Measurements from ENCODE around the gene WNT7A.

Gene WNT7A

DNA sequence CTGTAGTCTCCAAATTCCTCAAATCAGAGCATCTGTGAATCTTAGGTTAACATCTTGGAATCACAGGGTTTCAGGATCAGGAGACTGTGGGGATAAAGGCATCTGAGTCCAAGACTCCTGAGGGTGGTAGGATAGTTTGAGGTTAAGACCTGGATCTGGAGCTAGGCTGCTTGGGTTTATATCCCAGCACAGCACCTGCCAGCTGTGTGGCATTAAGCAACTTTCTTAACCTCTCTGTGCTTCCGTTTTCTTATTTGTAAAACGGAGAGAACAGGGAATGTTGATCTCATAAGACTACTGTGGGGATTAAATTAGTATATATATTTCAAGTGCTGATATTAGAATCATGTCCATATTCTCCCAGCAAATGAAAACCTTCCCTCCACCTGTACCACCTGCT, 33.6 kb downstream of the WNT7A start:
- DNase-seq (ENCODE audit: low read depth in 2 of 2) = no peak

DNA sequence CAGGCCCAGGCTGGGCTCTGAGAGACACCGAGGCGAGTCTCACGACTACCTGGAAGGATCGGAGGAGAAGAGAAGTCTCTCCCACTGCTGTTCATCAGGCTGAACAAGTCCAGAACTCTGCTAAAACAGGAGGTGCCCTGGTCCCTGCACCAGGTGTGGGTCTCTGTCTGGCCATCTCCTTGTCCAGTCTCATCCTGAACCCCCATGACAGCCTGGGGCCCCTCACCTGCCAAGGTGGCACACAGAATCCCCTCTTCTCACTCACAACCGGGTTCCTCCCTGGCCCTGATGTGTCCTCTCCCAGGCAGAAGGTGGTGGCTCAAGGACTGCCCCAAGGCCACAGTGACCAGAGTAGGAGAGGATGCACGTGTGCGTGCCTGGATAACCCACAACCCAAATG, 34.1 kb downstream of the WNT7A start:
- DNase-seq (ENCODE audit: low read depth in 2 of 2) = no peak

DNA sequence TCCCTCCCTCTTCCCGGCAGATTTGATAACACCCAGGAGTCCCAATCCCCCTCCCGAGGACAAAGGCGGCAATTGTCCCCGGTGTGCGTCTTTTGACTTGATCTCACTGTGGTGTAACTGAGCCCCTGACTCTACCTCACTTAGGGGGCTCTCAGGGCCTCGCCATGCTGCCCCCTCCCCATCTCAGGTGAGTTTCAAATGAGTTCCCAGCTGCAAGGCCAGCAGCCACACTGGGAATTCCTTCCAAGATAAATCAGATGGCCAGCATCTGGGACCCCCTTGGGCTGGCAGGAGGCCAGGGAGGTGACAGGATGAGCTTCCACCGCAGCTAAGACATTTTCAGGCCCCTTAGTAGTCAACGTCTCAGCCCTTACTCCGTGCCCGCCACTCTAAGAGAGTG, 35.0 kb downstream of the WNT7A start:
- no peak for DNase-seq (ENCODE audit: low read depth in 2 of 2)

DNA sequence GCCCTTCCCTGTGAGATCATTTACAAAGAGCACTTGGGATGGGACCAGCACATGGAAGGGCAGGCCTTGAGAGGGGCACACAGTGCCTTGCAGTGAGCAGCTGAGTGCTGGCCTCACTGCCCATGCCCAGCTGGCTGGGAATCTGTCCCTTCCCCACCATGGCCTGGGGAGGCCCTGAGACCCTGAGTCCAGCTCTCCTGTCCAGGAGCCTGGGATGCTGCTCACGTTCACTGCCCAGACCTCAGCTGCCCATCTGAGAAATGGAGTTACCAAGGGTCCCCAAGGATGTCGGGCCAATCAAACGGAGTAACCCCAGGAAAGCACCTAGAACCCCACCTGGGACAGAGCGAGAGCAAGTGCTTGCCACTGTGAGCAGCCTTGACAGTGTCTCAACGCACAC, 35.6 kb downstream of the WNT7A start:
- no peak for DNase-seq (ENCODE audit: low read depth in 2 of 2)

- DNase-seq (ENCODE audit: low read depth in 2 of 2) = no peak
Observed at GRCh38 chr3:13843351-13843750, 36.5 kb downstream of the WNT7A start.

GRCh38 chr3:13842226-13842625, 37.6 kb downstream of the WNT7A start:
- DNase-seq (ENCODE audit: low read depth in 2 of 2) = no peak

DNA sequence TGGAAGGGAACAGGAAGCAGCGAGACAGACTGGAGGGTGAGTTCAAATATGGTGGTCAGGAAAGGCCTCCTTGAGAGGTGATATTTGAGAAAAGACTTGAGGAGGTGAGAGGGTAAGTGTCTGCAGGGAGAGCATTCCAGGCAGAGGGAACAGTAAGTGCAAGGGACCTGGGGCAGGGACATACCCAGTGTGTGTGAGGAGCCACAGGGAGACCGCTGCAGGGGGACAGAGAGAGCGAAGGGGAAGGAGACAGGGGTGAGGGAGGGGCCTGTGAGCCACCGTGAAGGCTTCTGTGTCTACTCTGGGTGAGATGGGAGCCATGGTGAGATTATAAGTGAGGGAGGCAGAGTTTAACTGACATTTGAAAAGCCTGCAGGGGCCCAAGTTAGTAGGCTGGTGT, 38.0 kb downstream of the WNT7A start:
- DNase-seq (ENCODE audit: low read depth in 2 of 2) = no peak

GRCh38 chr3:13841141-13841540, 38.7 kb downstream of the WNT7A start:
- no peak for DNase-seq (ENCODE audit: low read depth in 2 of 2)

- DNase-seq (ENCODE audit: low read depth in 2 of 2) = no peak
Observed at GRCh38 chr3:13840456-13840855, 39.4 kb downstream of the WNT7A start.

DNA sequence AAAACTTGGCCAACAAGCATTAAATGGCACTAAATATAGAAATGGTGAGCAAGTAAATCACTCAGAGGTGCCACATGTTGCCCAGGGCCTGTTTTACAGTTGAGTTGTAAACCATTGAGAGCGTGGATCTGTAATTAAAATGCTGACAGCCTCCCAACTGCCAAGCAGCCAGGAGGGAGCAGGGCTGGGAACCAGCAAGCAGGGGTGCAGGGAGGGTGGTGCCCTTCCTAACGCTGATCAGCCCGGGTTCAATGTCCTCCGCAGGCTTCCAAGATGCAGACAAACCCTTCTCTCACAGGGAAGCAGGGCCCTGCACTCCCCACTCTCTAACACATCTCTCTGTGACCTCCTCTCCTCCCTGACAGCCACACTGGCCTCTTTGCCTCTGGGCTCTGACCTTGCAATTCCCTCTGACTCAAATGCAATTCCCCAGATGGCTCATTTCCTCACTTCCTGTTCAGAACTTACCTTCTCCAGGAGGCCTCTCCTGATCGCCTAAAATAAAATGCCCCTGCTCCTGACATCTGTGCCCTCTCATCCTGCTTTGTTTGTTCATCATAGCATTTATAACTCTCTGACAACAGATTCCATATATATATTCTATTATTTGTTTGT, 40.0 kb downstream of the WNT7A start:
- DNase-seq (ENCODE audit: low read depth in 2 of 2) = no peak

GRCh38 chr3:13839253-13839652, 40.6 kb downstream of the WNT7A start:
- no peak for DNase-seq (ENCODE audit: low read depth in 2 of 2)

DNA sequence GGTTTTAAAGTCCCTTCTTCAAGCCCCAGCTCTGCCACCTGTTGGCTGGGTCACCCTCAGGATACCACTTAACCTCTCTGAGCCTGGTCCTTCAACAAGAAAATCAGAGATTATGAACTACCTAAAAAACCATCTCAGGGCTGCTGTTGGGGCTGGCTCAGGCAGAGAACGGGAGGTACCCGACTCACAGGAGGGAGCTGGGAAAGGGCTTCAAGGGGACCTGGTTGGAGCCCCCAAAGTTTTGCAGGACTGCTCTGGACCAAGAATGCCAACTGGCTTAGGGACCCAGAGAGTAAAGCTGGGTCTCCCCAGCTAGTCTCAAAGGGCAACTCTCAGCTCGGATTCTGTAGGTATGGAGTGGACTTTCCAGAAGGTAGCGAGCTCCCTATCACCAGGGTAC, 41.5 kb downstream of the WNT7A start:
- no peak for DNase-seq (ENCODE audit: low read depth in 2 of 2)

GRCh38 chr3:13837751-13838150, 42.1 kb downstream of the WNT7A start:
- no peak for DNase-seq (ENCODE audit: low read depth in 2 of 2)

DNA sequence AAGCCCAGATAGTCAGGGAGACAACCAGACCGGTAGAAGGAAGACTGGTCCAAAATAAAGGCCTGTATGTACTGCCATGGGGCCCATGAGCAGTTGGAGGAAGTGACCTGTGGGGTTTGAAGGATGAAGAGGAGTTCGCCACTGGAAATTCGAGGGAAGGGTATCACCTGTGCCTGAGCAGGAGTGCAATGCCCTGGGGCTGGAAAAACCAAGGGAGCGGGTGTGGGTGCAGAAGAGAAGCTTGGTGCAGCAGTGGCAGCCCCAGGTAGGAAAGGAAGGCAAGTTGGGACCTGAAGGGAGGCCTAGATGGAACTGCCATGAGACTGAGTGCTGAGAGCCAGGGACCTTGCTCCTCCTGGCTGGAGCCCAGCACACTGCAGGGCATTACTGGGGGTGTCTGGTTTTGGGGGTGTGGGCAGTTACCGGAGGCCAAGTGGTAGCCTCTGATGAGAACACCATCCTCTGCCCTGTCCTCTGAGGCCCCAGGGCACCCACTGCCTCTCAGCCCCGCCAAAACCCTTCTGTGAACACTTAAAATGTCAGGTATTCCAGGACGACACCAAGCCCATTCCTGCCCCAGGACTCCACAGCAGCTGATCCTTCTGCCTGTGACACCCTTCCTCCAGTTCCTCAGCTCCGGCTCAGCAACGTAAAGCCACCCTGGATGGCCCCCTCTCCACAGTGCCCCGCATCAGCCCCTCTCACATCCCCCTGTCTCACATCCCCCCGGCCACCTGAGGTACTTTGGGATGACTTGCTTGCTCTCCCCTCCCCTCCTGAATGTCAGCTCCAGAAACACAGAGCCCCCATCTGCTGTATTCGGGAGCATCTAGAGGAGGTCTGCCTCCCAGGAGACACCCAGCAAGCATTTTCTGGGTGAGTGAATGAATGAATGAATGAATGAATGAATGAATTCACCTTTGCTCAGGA, 42.9 kb downstream of the WNT7A start:
- DNase-seq (ENCODE audit: low read depth in 2 of 2) = no peak

- DNase-seq (ENCODE audit: low read depth in 2 of 2) = no peak
Observed at GRCh38 chr3:13835246-13835645, 44.6 kb downstream of the WNT7A start.

DNA sequence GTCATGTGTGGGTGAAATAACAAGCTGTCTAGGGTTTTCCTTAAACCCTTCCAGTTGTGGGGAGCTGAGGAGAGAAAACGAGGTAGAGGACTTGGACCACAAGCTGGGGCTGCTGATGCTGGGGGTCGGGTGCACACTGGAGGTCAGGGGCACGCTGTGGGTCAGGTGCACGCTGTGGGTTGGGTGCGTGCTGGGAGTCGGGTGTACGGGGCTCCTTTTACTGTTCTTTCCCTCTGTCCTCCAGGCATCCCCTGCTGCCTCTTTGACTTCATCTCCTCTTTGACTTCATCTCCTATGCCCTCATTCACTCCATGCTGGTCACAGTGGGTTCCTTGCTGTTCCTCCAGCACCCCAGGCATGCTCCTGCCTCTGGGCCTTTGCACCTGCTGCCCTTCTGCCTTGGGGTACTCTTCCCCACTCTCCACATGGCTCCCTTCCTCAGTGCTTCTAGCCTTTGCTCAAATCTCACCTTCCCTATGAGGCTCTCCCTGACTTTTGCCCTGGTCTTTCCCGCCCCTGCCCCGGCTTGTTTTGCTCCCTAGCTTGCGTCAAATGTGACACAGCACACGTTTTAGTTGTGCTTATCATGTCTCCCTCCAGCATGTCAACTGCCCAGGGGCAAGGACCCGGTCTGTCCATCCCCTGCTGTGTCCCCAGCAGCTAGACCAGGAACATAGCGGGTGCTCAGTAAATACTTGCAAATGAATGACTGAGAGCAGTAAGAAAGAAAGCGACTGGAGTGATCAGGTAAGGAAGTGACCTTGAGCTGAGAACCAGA, 45.4 kb downstream of the WNT7A start:
- no peak for DNase-seq (ENCODE audit: low read depth in 2 of 2)

GRCh38 chr3:13833506-13834257, 46.2 kb downstream of the WNT7A start:
- no peak for DNase-seq (ENCODE audit: low read depth in 2 of 2)

- no peak for DNase-seq (ENCODE audit: low read depth in 2 of 2)
Observed at GRCh38 chr3:13832130-13832529, 47.7 kb downstream of the WNT7A start.

GRCh38 chr3:13831386-13831996, 48.4 kb downstream of the WNT7A start:
- DNase-seq (ENCODE audit: low read depth in 2 of 2) = no peak

DNA sequence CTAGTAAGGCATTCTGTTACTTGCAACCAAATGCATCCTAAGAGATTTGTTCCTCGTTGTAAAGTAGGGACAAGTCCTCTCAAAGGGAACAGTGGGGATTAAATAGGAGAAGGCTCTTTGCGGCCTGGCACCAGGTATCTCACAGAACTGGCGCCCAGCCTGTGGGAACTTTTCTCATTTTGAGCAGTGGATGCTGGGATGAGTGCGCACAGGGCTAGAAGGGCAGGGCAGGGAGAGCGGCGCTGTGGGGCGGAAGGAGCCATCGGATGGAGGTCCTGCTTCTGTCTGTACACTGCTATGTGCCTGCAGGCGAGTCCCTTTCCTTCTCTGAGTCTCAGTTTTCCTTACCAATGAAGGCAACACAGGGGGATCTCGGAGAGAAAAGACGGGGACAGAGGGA, 50.6 kb downstream of the WNT7A start:
- DNase-seq (ENCODE audit: low read depth in 2 of 2) = no peak

- no peak for DNase-seq (ENCODE audit: low read depth in 2 of 2)
Observed at GRCh38 chr3:13828501-13829265, 51.2 kb downstream of the WNT7A start.
